H1 (cell line): ENCODE data around the gene SNAP25. TPM values are rescaled to one million over a fixed set of nuclear protein-coding genes. Genes with fewer than 3 reads are reported as not detected.

ENCODE experiments used
- ATF2 ChIP-seq: IDR thresholded peaks from 2 replicates; pipeline ENCODE4 v1.6.1; 2012; ENCODE audit warnings: low read length, inconsistent platforms
- CTBP2 ChIP-seq: IDR thresholded peaks from 2 replicates; pipeline ENCODE4 v1.7.0; 2011; ENCODE audit warnings: borderline replicate concordance, mild to moderate bottlenecking, moderate library complexity, mixed read lengths, low read length; ENCODE audit not compliant: insufficient read depth, insufficient read length
- FOSL1 ChIP-seq: IDR thresholded peaks from 2 replicates; pipeline ENCODE4 v1.6.1; 2011; ENCODE audit warnings: mild to moderate bottlenecking, low read depth, low read length, moderate library complexity; ENCODE audit not compliant: insufficient read depth
- KDM4A ChIP-seq: IDR thresholded peaks from one replicate; pipeline ENCODE4 v1.7.1; 2012; ENCODE audit warnings: low read depth, mild to moderate bottlenecking, moderate library complexity, low read length, inconsistent platforms; ENCODE audit not compliant: severe bottlenecking
- NANOG ChIP-seq: IDR thresholded peaks from 2 replicates; pipeline ENCODE4 v1.6.1; 2011; ENCODE audit warnings: low read length, low read depth, mild to moderate bottlenecking, inconsistent platforms; ENCODE audit not compliant: insufficient read depth, poor library complexity, severe bottlenecking
- NRF1 ChIP-seq: IDR thresholded peaks from 2 replicates; pipeline ENCODE4 v1.6.1; 2011; ENCODE audit warnings: mild to moderate bottlenecking, low read depth, low read length, improper control_type of control experiment
- RBBP5 ChIP-seq: IDR thresholded peaks from 2 replicates; pipeline ENCODE4 v1.7.1; 2012; ENCODE audit warnings: low read depth, mild to moderate bottlenecking, inconsistent platforms, low read length, moderate library complexity, borderline replicate concordance
- RNF2 ChIP-seq: fragments of 200-900, 300-1000 bp; sonication (generic); IDR thresholded peaks from 2 replicates; pipeline ENCODE4 v1.7.1; 2016; ENCODE audit warnings: borderline replicate concordance, low read depth, mild to moderate bottlenecking, antibody characterized with exemption, low read length; ENCODE audit not compliant: poor library complexity, severe bottlenecking; ENCODE audit errors: missing control alignments
- SIRT6 ChIP-seq: IDR thresholded peaks from one replicate; pipeline ENCODE4 v1.7.1; 2012; ENCODE audit warnings: low read length, inconsistent platforms
- polyA plus RNA-seq, 7 experiments: library from polyadenylated mRNA; depleted of rRNA in 3 of 7; stranded (reverse) in 5 of 7; unstranded in 2 of 7; fragments of >200 nt in 5 of 7; fragments of 200-250 nt in 2 of 7; gene quantifications; 1 replicate in 5 of 7; 2 replicates in 1 of 7; 4 replicates in 1 of 7; pipeline versions ENCODE4 v1.2.1 to v1.2.3, GENCODE V29; 2011 to 2013; ENCODE audit warnings: missing spikeins in 2 of 7, mixed read lengths in 2 of 7
- total RNA-seq: library from RNA; stranded (reverse); fragmentation: NEBNext Ultra II Directional; extraction: Animal tissue kit (Norgen Biotek cat#: 25700); gene quantifications from 2 replicates; pipeline ENCODE4 v1.2.1, GENCODE V29; 2021

Gene SNAP25
- total and polyA plus RNA-seq, 2 of the 8 experiments (the other 6 are each of a cell fraction or from before 2014, with no cell fraction given), result 0.51 to 0.52 TPM

- no peak for TF ChIP-seq NANOG
- no peak for TF ChIP-seq RBBP5
- TF ChIP-seq FOSL1, result no peak
- no peak for TF ChIP-seq NRF1
- no peak for TF ChIP-seq ATF2
- no peak for TF ChIP-seq SIRT6
- TF ChIP-seq KDM4A, result no peak
- TF ChIP-seq RNF2, result no peak
- no peak for TF ChIP-seq CTBP2
Measured at GRCh38 chr20:10288954-10289646, 70.5 kb downstream of the SNAP25 start (continued).
